Motor neuron (in vitro differentiated cells): ENCODE data around the gene CAPN15. TPM values are rescaled to one million over a fixed set of nuclear protein-coding genes. Genes with fewer than 3 reads are reported as not detected.
A peak's percentile ranks its signal among the peaks of the same experiment; 100 is the strongest.
"Not testable (repeated sequence)": the region's sequence is repeated elsewhere in the genome, so short reads cannot be mapped to it uniquely, and the experiment has no call there.

Experiments used
- ATAC-seq, 8 experiments: fragments of 200-7000 bp; cut with Tn5 transposase; replicated peaks in 6 of 8; 2 replicates each; pipeline ENCODE4 v1.8.0; 2021; ENCODE audit warnings: mild to moderate bottlenecking in 8 of 8, moderate library complexity in 8 of 8
- H3K27ac ChIP-seq, 2 donors: fragments of 250-450 bp; sonication (Bioruptor Pico); 2 replicates each; pipeline ENCODE4 v1.9.0; 2021; ENCODE audit warnings: antibody characterized with exemption in 2 of 2, mild to moderate bottlenecking in 2 of 2, moderate library complexity in 1 of 2
- H3K4me1 ChIP-seq, 2 donors: fragments of 250-450 bp; sonication (Bioruptor Pico); replicated peaks in 1 of 2; 2 replicates each; pipeline ENCODE4 v1.6.1; 2021; ENCODE audit warnings: antibody characterized with exemption in 2 of 2, mild to moderate bottlenecking in 2 of 2, moderate library complexity in 1 of 2
- H3K4me3 ChIP-seq, 5 donors: fragments of 250-450 bp; sonication (Bioruptor Pico); 2 replicates each; pipeline ENCODE4 v1.9.0; 2021; ENCODE audit warnings: antibody characterized with exemption in 5 of 5, mild to moderate bottlenecking in 5 of 5, moderate library complexity in 4 of 5
- WGBS, 10 experiments: fragments of 450-650 bp; shearing (Covaris generic); methylation state at CpG; one replicate each; pipeline ENCODE4 v1.0.0; 2022; 5-methylcytosine and 5-hydroxymethylcytosine counted together
- in situ Hi-C, 9 experiments: fragments of 400-800 bp; cut with MboI; loops; one replicate each; pipeline ENCODE4 v1.15.0; 2021; ENCODE audit warnings: low sequenced_read_pairs in 9 of 9, low pct_unique_long_range_greater_than_20kb in 2 of 9; ENCODE audit not compliant: unreplicated experiment in 9 of 9
- total RNA-seq, 8 experiments: library from RNA; unstranded; fragments of 300-600 nt; gene quantifications; 2 replicates each; pipeline versions ENCODE4 v1.2.3 to v1.2.4, GENCODE V29; 2022

The CAPN15 gene
- total RNA-seq = 10 to 100 TPM in 4 of 8 experiments, 1 to 10 TPM in 4; 7.1 to 46.4 (median 12.7) TPM

DNA sequence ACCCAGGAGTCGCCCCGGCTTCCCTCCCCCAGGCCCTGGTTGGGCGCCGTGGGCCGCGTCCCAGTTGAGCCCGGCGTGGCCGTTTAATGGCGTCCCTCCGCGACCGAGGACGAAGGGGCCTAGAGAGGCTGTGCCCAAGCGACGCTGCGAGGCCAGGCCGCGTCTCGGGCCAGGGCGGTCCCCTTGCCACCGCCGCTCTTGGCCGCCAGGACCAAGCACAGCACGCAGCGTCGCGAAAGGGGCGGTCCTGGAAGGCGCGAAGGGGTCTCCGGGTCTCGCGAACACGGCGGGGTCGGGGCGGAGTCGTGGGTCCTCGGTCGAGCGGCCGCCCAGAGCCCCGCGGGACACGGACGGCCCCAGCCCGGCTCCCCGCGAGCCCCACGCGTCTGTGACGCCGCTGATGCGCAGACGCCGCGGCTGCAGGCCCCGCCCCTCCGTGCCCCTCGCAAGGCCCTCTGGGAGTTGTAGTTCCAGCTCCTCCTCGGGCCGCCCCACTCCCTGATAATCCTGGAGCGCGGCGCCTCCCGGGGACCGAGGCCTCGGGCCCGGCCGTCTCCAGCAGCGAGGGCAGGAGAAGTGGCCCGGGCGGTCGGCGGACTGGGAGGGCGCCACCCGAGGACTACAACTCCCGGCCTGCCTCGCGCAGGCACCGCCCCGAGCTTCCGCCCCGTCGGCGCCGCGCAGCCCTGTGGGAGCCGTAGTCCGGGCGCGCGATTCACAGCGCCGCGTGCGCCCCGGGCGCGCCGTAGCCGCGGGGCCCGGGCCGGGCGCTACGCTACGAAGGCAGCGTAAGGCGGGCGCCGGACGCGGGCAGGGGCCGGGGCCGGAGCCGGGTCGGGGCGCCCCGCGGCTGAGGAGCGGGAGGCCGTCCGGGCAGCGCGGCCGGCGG lies at the start of gene CAPN15:
Gene CAPN15, plus strand, starts transcription at position 698 of the 889 bp plus-strand sequence. CDS start 19,127 bp downstream, outside the sequence.
- in situ Hi-C loops = no loop called here
- peaks cover 21 to 26% of the 10 kb centered on the region in 2 donors for H3K4me1 ChIP-seq
- peak; percentile 56 to 84 (median 77) for ATAC-seq
- 0 to 19% (median 2%) methylated on average over 4 to 11 of the region's 129 CpGs; no CpG with 5 or more reads in 7 of the 10 experiments for WGBS, 10 experiments
- H3K4me3 ChIP-seq = peak within 1 kb of the TSS; percentile 47 to 86 (median 78)
- peak within 1 kb of the TSS; percentile 93 to 99 for H3K27ac ChIP-seq

DNA sequence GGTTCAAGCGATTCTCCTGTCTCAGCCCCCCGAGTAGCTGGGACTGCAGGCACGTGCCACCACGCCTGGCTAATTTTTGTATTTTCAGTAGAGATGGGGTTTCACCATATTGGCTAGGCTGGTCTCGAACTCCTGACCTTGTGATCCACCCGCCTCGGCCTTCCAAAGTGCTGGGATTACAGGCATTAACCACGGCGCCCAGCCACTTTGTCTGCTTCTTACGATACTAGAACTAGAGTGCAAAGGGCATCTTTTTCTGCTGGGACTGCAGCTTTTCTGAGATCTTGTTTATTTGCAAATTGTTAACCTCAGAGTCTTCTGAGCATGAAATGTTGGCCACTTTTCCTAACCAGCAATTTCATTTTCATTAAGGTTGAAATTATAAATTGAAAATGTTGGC lies 49.2 kb upstream of the CAPN15 start:
- in situ Hi-C loops, H3K27ac ChIP-seq, H3K4me3 ChIP-seq, ATAC-seq: not testable (repeated sequence)
- 74 to 100% (median 93%) methylated on average over 3 to 7 of the region's 10 CpGs; no CpG with 5 or more reads in 5 of the 10 experiments for WGBS, 10 experiments
- H3K4me1 ChIP-seq = peaks cover 18 to 23% of the 10 kb centered on the region in 2 donors

DNA sequence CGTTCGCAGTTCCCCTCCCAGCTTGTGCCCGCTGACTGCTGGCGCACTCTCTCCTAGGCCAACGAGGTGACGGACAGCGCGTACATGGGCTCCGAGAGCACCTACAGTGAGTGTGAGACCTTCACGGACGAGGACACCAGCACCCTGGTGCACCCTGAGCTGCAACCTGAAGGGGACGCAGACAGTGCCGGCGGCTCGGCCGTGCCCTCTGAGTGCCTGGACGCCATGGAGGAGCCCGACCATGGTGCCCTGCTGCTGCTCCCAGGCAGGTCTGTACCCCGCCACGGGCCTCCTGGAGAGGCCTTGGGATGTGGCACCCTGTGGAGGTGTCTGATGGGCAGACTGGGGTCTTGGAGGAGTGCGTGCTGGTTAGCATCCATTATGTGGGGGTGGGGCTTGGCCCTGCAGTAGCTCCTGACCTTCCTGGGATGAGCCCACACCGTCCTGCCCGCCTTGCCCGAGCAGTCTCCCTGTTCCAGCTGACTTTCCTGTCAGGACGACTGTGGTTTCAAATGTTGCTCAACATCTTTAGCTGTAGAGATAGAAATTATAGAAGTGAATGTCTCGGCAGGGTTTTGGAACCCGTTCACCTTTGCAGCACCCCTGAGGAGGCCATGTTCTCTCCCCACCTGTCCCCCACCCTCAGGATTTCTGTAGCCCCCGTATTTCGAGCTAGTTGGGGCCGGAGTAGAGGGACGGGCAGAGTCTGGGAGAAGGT lies 44.9 kb upstream of the CAPN15 start:
- H3K27ac ChIP-seq = peak overlapping the region; percentile 54 to 80
- peaks cover 20 to 22% of the 10 kb centered on the region in 2 donors for H3K4me1 ChIP-seq
- ATAC-seq = peak in 4 of 8 experiments; percentile 6 to 15 (median 12)
- WGBS, 10 experiments = 78 to 93% (median 90%) methylated on average over 1 to 10 of the region's 31 CpGs; no CpG with 5 or more reads in 5 of the 10 experiments
- in situ Hi-C loops = no loop called here
- no peak overlapping the region for H3K4me3 ChIP-seq

DNA sequence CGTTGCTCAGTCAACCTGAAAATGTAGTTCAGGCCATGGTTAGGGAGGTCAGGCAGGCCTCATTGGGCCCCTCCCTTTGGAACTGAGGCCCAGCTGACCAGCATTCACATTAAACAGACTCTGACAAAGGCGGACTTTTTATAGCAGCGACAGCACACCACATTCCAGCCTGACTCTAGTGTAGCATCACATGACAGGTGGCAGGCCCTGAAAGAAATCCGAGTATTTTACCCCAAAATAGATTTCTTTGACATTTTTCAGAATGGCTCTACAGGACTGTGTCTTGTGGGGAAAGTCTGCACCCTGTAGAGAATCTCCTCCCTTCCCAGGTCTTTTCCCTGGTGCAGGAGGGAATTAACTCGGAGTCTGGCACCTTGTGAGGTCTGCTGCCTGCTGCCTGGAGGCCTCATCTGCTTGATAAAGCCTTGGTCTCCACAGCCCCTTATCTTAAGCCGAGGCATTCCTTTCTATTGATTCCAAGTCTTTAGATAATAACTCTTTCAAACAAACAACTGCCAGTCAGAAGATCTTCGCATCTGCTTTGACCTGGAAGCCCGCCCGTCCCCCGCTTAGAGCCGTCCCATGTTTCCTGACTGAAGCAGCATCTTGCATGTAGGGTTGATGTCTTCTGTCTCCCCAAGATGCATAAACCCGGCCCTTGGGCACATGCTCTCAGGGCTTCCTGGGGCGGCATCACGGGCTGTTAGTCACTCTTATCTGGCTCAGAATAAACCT lies 44.0 kb upstream of the CAPN15 start:
- Histone ChIP-seq H3K4me1 (peaks cover 20 to 22% of the 10 kb centered on the region in 2 donors), H3K27ac (peak overlapping the region; percentile 54 to 80), H3K4me3 (no peak overlapping the region)
- in situ Hi-C loops = no loop called here
- WGBS, 10 experiments = 0 to 100% (median 16%) methylated on average over 1 to 7 of the region's 14 CpGs; no CpG with 5 or more reads in 2 of the 10 experiments
- peak in 5 of 8 experiments; percentile 87 to 90 (median 88) for ATAC-seq

DNA sequence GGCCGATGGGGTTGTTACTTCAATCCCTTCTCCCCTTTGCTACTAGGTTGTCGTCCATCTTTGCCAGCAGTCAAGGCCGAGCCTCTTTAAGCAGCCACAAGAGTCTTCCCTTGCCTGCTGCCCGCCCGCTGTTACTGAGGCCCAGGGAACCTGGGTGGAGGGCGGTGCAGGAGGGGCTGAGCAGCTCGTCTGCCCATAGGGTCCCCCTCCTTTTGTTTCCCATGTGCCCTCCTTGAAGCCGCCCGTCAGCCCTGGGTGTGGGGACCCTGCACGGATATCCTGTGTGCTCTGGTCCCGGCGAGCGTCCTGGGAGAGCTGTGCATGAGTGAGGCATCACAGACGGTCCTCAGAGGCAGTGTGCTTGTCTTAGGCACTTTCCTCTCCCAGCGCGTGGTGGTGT lies 37.9 kb upstream of the CAPN15 start:
- WGBS, 10 experiments = 60 to 100% (median 90%) methylated on average over 1 to 8 of the region's 16 CpGs; no CpG with 5 or more reads in 1 of the 10 experiments
- in situ Hi-C loops = no loop called here
- H3K4me1 ChIP-seq = no peaks in the 10 kb centered on the region
- no peak for ATAC-seq
- no peak overlapping the region for H3K4me3 ChIP-seq
- H3K27ac ChIP-seq = no peak overlapping the region

DNA sequence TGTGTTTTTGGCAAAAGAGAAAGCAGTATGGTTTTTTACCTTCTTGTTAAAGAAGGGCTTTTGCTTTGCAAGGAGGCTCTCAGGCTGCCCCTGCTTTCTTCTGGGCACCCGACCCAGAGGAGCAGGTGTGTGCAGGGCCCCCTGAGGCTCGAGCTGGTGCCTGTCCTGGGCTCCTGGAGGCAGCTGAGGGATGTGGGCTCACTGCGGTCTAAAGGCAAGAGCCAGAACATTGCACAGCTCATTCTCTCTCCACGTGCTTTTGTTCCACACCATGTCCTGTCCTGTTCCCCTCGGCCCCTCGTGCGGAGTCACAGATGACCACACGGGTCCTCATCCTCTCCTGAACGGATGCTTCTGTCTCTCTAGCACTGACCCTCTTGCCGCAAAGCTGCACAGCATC lies 36.7 kb upstream of the CAPN15 start:
- ATAC-seq = peak in 1 of 8 experiments; percentile 16
- WGBS, 10 experiments = 50 to 100% (median 60%) methylated on average over 2 to 4 of the region's 10 CpGs; no CpG with 5 or more reads in 5 of the 10 experiments
- Histone ChIP-seq H3K4me3 (no peak overlapping the region), H3K4me1 (no peaks in the 10 kb centered on the region), H3K27ac (no peak overlapping the region)
- in situ Hi-C loops = no loop called here

DNA sequence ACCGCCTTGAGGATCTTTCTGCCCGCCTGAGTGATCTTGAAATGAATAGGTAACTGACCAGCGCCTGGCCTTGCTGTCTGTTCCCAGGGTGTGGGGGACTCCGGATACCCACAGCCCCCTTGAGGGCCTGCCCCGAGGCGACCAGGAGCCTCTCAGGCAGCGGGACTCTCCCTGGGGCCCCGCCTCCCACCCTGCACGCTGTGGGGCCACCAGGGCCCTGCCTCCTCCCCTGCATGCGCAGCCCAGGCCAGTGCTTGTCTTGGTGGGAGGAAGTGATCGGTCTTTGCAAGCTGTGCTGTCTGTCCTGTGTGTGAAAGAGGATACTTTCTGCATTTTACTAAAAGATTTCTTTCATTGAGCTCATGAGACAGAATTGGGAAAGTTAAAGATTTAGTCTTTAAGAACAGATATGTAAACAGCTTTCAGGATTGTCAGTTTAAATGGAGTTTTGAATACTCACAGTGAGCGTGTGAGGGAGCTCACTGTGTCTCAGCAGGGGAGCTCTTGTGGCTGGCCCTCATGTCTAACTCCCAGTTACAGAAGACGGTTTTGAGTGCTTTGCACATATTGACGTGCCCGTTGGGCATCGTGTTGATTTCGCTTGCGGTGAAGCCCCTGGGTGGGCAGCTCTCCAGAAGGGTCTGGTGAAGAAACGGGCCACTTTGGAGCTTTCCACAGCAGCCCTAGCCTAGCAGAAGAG lies 36.1 kb upstream of the CAPN15 start:
- ATAC-seq = peak in 4 of 8 experiments; percentile 31 to 58 (median 41)
- H3K27ac ChIP-seq = peak overlapping the region in 1 of 2 donors; percentile 39
- H3K4me3 ChIP-seq = no peak overlapping the region
- no peaks in the 10 kb centered on the region for H3K4me1 ChIP-seq
- in situ Hi-C loops = no loop called here
- 67 to 100% (median 90%) methylated on average over 2 to 8 of the region's 19 CpGs; no CpG with 5 or more reads in 3 of the 10 experiments for WGBS, 10 experiments

- 87 to 100% (median 100%) methylated on average over 1 to 5 of the region's 30 CpGs; no CpG with 5 or more reads in 4 of the 10 experiments for WGBS, 10 experiments
- H3K4me3 ChIP-seq = no peak overlapping the region
- peak in 2 of 8 experiments; percentile 22 to 32 for ATAC-seq
- in situ Hi-C loops = no loop called here
- H3K27ac ChIP-seq = no peak overlapping the region
- no peaks in the 10 kb centered on the region for H3K4me1 ChIP-seq
Observed at GRCh38 chr16:492211-492875, 35.2 kb upstream of the CAPN15 start.

DNA sequence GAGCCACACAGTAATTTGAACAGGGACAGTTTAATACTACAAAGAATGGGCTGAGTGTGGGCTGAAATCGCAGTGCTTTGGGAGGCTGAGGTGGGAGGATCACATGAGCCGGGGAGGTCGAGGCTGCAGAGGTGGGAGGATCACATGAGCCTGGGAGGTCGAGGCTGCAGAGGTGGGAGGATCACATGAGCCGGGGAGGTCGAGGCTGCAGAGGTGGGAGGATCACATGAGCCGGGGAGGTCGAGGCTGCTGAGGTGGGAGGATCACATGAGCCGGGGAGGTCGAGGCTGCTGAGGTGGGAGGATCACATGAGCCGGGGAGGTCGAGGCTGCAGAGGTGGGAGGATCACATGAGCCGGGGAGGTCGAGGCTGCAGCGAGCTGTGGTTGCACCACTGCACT lies 32.8 kb upstream of the CAPN15 start:
- ATAC-seq, H3K4me3 ChIP-seq, H3K4me1 ChIP-seq, H3K27ac ChIP-seq, in situ Hi-C loops: not testable (repeated sequence)
- 66 to 90% (median 84%) methylated on average over 1 to 12 of the region's 15 CpGs; no CpG with 5 or more reads in 3 of the 10 experiments for WGBS, 10 experiments

DNA sequence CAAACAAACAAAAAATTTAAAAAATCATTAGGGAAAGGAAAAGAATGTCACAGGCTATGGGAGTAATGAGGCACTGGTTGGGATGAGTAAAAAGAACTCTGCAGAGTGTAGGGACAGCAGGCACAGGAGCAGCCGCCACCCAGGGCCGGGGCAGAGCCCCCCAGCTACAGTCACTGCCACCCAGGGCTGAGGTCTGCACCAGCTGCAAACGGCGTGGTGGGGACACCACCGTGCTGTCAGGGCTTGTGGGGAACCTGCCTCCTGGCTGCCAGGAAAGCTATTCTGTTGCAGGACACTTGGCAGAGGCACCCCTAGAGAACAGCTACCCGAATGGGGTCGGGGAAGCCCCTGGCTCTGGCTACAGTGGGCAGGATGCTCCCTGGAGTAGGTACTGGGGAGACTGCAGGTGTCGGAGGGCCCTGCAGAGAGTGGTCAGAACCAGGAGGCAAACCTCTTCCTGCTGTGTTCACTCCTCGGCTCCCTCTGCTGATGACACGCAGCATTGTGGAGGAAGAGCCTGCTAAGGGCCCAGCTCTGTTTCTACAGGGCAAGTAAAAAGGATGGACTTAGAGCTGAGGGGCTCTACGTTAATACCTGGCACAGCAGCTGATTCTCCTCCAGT lies 32.3 kb upstream of the CAPN15 start:
- H3K27ac ChIP-seq = no peak overlapping the region
- in situ Hi-C loops = no loop called here
- WGBS, 10 experiments = 40 to 100% (median 69%) methylated on average over 1 to 5 of the region's 11 CpGs
- no peak overlapping the region for H3K4me3 ChIP-seq
- no peaks in the 10 kb centered on the region for H3K4me1 ChIP-seq
- ATAC-seq = peak; percentile 23 to 85 (median 41)

- WGBS, 10 experiments = 57 to 89% (median 74%) methylated on average over 1 to 9 of the region's 21 CpGs; no CpG with 5 or more reads in 1 of the 10 experiments
- ATAC-seq = no peak
- Histone ChIP-seq H3K27ac (no peak overlapping the region), H3K4me3 (no peak overlapping the region), H3K4me1 (peaks cover 6 to 9% of the 10 kb centered on the region in 2 donors)
- in situ Hi-C loops = no loop called here
Observed at GRCh38 chr16:496097-496886, 31.2 kb upstream of the CAPN15 start.
